Activated gamma-delta T cell treated with anti-CD3 and anti-CD28 coated beads, Interleukin-2, amount 50 U/mL, for 16 hours (primary cell): Measurements from ENCODE around the gene ATG101.

ENCODE experiments used
- DNase-seq: peaks from one replicate; pipeline ENCODE4 v3.0.0-alpha.2; 2020; ENCODE audit warnings: low read depth

Gene ATG101, protein sequence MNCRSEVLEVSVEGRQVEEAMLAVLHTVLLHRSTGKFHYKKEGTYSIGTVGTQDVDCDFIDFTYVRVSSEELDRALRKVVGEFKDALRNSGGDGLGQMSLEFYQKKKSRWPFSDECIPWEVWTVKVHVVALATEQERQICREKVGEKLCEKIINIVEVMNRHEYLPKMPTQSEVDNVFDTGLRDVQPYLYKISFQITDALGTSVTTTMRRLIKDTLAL

DNA sequence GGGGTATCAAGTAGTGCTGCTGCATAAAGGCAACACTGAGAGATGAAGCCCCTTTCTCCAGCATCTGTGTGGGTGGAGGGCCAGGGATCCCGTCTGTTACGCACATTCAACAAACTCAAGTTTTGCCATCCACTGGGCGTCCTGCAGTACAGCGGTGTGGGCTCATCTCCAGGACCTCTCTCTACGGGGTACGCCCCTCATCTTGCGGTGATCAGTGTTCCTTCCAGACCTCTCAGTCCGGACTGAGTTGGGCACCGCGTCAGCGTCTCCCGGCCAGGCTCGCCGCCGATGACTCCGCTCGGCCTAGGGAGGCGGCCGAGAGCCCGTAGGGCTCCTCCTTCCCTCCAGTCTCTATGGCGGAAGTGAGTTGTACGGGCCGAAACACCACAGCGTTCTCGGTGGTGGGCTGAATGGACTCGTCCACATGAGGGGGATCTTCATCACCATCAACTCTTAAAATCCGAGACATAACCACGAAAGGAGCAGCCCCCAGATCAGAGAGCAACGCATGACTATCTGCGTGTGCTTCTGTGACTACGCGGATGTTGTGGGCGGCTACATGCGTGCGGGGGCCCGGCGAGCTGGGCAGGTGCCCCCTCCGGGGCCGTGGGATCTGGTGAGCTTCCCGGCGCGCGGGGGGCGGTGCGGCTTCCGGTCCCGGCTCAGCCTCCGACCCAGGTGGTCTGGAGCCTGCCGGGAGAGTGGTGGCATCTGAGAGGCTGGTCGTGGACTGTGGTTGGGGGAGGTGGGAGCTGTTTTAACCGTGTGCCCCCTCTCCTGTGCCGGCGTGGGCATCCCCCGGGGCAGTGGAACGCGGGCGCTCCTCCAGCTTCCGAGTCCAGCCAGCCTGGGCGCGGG lies at the start of gene ATG101:
TSS of gene ATG101 (plus strand) at position 652 of the 858 bp plus-strand sequence. CDS start 3,673 bp downstream, outside the sequence.
- peak; percentile 81 for DNase-seq

DNA sequence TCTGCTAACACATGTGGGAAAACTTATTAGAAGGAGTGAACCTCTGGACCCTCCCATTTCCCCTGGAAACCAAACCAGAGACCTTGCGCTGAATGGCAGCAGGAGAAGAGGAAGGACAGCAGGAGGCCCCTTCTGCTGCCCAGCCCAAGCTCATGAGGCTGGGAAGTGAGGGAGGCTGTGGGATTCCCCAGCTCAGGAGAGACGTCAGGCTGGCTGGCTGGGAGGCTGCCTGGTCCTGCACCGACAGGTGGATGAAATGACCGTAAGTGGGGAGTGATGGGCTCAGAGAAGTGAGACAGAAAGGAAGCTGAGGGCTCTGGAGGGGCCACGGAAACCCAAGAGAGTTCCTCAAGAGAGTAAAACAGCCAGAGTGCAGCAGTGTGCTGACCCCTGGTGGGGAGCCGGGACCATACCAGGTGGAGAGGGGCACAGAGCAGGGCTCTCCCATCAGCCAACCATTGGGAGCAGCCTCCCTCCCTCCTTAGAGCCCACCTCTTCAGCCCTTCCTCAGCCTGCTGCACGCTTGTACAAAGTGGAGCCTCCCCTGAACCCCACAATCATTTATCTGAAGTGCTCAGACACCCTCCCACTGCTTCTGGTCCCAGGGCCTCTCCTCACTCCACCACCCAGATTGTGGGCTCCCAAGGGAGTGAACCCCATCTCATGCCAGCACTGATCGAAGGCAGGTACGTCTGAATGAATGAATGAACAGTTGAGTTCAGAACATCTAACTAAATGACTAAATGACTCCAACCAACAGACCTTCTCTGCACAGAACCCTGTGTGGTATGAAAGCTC lies 49.0 kb upstream of the ATG101 start:
- DNase-seq: peak; percentile 51

DNA sequence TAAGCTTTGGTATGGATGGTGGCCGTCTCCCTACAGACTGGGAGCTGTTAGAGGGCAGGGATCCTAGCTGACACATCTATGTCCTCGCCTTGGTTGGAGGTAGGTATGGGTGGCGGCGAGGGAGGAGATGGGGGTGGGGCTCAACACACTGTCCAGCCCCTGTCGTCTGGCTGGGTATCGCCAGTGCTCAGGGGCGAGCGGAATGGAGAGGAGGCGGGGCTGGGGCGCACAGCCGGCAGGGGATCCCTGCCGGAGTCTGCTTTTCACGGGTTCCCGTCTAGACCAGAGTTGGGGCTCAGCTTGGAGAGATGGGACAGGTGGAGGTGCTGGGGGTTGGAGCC lies 47.0 kb upstream of the ATG101 start:
- no peak for DNase-seq

DNA sequence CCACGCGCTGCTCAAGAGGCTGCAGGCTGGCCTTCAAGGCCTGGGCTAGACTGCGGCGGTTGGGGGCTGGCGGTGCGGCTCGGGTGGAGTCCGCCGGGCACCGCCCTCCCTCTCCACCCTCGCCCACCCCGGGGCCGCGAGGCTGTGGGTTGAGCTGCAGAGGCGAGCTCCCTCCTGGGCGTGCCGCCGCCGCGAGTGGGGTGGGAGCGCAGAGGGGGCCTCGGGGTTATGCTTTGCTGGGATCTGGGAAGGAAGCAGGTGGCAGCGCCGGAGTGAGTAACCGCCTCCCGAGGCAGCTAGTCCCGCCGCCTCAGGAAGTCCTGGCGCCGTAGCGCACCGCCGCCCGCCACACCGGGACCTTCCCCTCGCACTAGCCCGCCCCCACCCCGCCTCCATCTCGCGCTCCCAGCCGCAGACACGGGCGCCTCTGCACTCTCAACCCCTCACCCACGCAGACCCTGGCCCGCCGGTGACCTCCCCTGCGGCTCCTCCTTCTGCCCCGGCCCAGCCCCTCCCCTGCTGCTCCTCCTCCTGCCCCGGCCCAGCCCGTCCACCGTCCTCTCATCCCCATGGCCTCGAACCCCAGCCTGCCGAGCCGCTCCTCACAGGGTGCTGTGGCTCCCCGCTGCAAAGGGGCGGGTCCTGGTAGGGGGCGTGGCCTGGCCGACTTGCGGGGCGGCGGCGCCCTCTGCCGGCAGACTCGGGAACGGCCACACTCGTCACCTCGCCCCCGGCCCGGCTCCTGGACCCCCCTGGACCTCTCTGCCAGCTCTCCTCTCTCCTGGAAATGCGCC lies 46.4 kb upstream of the ATG101 start:
- DNase-seq: peak; percentile 86

DNA sequence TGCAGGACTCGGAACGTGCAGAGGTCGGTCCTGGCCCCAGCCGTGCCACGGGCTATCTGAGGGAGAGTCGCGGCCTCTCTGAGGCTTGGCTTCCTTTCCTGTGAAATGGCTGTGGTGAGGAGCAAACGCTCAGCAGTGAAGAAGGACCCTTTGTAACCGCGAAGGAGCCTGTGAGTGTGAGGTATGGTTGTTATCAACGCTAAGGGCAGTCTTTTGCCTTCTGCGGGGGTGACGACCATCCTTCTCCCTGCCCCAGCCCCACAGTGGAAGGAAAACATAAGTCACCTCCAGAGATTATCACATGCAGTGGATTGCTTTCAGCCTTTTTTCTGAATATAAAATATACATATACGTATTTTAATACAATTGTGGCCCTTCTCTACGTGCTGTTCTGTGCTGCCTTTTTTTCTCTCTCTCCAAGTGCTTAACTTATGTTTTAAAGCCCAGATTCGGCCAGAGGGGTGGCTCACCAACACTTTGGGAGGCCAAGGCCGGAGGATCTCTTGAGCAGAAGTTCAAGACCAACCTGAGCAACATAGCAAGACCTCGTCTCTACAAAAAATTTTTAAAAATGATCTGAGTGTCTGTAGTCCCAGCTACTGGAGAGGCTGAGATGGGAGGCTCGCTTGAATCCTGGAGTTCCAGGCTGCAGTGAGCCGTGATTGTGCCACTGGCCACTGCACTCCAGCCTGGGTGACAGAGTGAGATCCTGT lies 45.6 kb upstream of the ATG101 start:
- DNase-seq: no peak

DNA sequence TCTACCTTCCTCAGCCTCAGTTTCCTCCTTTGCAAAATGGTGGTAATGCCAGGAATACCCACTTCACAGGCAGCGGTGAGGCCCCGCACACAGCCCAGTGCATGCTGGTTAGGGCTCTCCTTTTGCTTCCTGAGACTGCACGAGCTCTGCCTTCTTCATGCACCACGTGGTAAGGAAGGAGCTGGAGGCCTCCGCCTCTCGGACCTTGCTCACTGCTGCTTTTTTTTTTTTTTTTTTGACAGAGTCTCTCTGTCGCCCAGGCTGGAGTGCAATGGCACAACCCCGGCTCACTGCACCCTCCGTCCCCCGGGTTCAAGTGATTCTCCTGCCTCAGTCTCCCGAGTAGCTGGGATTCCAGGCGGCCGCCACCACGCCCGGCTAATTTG lies 44.9 kb upstream of the ATG101 start:
- DNase-seq: no peak

DNA sequence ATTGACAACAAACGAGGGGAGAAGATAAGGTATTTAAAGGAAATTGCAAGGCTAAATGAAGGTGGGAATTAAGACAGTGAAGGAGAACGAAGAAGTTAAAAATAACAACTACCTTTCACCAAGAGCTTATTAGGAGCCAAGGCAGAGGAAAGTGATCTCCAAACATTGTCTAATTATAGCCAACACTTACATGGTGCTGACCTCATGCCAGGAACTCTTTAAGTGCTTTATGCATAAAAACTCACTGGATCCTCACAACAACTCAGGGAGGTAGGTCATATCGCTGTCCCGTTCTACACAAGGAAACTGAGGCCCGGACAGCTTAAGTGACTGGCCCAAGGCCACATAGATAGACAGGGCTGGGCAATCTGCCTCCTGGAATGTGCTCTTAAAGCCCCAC lies 43.5 kb upstream of the ATG101 start:
- no peak for DNase-seq

DNA sequence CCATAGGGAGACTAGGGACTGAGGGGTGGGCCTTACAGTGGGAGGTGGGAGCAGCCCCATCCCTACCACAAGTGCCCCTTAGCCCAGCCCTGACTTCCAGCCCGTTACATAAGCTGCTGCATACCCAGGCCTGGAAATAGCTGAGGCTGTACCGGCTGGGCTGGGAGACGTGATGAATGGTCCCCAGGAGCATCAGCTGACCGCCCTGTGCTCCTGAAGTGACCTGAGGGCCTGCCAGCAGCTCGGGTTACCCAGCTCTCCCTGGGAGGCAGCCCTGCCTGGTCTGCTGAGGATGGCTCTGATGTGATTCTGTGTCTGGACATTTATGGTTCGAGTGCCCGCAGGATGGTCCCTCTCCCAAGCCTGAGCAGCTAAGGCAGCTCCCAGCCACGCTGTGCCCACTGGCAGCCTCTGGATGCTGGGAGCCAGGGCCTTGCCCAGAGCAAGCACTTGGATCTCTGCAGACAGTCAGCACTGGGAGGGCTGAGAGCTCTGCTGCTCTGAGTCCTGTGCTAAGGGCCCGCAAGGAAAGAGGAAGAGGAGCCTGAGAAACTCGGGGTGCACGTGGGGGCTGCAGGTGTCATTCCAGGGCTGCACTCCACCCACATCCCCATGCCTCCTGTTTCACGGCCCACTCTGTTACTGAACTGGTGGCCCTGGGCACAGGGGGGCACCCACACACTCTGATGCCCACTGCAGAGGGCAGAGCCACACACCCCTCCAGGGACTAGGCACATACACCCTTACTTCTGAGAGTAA lies 42.5 kb upstream of the ATG101 start:
- no peak for DNase-seq

DNA sequence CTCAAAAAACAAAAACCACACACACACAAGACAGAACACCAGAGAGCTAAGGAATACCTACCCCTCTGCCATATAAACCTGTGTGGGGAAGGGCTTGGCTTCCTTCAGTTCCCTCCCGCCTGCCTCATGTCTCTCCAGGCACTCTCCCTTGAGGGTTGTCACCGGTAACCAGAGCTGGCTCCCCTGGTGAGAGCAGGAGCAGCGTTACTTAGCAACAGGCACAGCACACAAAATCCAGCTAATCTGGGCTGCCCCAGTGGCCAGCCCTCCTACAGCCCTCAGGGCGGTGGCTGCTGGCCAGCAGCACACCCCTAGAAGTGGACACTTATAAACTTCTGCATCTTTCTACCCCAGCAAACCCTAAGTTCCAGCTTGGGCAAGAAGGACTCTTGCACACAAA lies 40.1 kb upstream of the ATG101 start:
- no peak for DNase-seq

DNA sequence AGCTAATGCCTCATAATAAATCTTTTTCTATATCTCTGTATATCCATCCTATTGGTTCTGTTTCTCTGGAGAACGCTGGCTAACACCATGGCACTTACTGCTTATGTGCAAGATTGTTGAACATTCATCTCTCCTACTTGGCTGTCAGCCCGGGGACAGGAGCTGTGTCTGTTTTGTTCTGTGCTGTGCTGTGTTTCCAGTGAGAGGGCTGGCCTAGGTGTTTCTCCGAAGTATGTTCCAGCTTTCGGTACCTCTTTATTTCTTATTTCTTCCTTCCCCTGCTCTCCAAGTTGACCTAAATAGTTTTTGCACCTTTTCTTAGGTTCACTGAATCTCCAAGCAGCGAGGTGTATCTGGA lies 37.4 kb upstream of the ATG101 start:
- DNase-seq: no peak

DNA sequence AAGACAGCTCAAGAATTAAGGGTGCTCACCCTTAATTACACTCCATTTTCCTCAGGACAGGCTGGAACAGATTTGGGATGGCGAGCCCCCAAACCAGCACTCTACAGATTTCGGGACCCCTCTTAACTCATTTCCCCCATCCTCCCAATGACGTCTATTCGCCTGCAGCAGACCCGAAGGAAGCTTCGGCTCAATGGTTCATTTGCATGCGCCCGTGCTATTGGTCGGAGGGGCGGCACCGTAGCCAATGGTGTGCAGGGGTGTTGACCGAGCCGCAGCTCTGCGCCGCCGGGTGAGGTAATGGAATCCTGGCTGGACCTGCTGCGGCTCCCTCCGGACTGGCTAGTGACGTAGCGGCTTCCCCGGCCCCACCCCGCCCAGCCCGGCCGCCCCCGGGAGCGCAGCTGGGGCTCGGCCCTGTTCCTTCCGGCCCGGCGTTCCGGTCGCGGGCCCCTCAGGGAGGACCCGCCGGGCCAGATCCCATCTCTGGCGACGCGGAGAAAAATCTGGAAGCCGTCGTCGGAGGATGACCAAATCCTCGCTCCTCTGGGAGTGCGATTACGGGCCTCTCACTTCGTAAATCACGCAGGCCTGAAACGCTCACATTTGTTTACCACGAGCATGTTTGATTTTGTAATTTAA lies 36.9 kb upstream of the ATG101 start:
- DNase-seq: peak; percentile 80

DNA sequence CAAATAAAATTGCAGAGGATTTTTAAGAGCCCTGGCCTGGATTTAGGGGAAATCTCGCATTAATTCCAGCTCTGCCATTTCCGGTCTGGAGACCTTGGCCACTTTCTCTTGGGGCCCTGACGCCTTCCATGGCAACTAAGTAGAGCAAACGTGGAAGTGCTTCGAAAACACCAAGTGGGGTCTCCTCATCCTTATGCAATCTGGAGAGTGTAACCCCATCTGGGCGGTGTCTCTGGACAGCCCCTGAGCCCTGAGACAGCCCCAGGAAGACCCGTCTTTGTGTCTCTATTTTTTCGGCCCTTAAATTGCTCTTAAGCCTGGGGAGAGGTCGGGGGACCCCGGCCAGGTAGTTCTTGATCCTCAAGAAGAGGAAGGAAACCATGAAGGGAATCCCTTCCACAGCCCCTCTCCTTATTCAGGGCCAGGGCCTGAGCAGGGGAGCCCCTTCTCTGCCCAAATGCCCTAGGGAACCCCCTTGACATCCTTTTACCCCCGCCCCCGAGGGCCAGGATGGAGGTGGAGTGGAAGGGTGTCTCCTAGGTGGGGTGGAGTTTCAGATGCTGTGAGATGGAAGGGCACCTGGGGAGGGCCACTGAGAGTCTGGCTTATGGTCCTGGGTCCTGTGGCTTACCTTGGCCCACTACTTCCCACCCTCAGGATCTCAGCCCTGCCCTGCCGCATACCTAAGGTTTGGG lies 36.2 kb upstream of the ATG101 start:
- DNase-seq: no peak

DNA sequence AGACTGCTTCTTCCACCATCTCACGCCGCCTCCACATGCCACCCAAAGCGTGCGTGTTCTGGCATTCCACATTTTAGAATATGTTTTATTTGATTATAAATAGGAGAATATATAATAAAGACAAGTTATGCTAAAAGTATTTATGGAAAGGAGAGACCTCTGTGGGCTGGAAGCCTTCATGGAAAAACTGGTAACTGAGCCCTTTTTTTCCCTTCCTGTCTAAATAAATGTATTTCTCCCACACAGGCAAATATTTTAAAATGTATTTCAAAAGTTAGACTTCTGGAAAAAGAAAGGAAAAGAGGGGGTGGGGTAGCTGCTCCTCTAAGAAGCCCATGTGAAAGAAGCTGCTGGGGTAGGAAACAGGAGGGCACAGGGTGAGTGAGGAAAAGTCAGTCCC lies 34.6 kb upstream of the ATG101 start:
- DNase-seq: no peak

DNA sequence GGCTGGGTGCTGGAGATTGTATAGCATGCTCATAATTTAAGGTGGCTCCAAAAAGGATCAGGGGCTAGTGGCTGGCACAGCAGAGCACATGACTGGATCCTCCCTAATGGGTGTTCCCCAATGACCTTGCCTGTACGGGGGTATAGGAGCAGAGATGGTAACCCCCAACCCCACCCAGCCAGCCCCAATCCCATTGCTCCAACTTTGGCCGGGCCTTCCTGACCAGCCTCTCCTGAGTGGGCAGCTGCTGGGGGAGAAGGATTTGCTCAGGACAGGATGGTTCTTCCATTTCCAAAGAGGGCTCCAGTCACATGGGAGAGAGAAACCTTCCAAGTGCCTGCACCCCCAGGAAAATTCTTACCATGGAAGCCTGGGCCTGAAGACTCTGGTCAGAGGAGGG lies 33.9 kb upstream of the ATG101 start:
- no peak for DNase-seq

DNA sequence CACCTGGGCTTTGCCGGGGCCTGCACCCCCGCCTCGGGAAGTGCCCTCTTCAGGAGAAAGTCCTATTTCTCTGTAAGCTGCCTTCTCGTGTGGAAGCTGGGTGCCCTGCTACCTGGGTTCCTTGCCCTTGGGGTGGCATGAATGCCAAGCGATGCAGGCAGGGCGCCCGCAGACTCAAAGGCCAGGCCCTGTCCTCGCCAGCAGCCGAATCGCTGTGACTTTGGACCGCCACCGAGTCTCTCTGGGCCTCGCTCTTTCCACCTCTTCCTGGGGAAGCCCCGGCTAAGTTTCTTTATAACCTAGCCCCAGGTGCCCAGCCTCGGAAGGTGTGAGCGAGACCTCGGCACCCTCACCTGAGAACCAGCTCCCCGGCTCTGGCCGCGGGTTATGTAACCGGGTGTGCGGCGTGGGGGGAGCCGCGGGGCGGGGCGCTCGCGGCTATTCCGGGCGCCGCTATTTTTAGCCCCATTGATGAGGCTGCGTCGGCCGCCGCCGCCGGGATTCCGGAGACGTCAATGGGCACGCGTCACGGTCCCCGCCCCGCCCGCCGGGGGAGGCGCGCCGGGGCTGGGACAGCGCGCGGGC lies 33.1 kb upstream of the ATG101 start:
- DNase-seq: peak; percentile 73

DNA sequence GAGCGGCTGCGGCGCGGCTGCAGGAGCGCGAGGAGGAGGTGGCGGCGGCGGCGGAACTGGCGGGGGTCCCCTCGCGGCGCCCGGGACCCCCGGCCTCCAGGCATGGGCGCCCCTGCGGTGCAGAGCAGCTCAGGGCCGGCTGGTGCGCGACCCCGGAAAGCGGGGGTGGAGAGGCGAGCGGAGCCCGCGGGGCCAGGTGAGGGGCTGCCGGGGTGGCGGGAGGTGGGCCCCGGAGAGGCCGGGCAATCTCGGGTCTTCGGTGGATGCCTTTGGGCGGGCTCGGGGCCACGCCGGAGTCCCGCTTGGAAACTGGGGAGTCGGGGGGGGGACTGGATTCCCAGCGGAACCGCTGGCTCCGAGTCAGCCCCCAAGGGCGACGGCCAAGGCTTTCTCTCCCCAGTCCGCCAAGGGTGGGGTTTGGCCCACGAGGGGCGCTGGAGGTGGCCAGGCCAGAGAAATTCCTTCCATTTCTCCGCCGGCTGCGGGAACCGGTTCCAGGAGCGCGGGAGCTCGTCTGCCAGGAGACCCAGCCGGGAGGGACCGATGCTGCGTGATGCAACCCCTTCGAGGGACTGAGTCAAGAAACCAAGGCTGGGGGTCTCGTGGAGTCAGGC lies 32.4 kb upstream of the ATG101 start:
- no peak for DNase-seq

DNA sequence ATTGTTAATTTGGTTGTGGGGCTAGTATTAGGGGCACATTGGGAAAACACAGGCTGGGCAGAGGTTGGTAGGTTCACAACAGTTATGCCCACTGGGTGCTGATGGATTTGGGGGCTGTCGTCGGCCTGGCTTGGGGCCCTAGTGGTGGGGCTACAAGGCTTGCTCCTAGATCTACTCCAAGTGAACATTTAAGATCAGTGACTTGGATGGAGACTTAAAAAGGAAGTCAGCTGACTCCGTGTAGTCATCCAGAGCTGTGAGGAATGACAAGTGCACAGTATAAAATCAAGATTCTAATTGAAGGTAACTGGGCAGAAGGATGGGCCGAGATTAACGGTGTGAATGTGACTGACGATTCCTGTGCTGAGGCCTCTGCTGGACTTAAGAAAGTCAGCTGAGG lies 31.3 kb upstream of the ATG101 start:
- no peak for DNase-seq

DNA sequence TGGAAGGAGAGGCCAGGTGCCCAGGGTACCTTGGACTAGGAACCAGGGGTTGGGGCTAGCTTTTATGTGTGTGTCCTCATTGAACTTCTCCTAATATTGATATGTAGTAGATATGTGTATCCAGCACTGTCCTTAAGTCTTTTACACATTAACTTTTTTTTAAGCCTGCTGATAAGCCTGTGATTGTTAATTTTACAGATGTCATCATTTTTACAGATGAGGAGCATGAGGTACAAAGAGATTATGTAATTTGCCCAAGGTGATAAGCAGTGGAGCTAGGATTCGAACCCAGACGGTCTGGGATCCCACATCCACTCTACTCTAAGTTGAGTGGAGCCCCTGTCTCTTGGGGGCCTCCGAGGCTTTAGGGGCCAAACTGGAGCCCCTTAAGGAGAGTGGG lies 28.7 kb upstream of the ATG101 start:
- DNase-seq: no peak

DNA sequence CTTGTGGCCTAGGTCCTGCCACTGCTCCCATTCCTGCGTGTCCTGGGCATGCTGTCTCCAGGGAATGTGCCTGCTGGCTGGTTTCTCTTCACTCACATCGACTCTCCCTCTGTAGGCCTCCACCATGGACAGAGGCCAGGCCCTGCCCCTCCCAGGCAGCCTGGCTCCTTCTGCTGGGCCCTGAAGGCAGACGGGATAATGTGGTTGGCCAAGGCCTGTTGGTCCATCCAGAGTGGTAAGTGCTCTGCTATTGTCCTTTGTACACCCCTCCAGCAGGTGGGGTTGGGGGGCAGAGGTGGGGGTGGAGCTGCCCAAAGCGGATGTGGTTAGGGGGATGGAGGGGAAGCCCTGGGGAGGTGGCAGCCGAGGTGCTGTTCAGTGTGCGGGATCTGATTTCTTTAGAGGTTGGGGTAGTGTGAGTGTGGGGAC lies 28.1 kb upstream of the ATG101 start:
- DNase-seq: peak; percentile 40
